ENCODE results near the gene NINL. TPM values are rescaled to one million over a fixed set of nuclear protein-coding genes. Genes with fewer than 3 reads are reported as not detected.

Gene NINL
- total RNA-seq, 4 donors from 2014 or later: 0.24 to 6.1 (median 0.88) TPM

- no peaks in the 10 kb centered on the region for H3K36me3 ChIP-seq
- no peak overlapping the region for H3K27ac ChIP-seq
- no peaks in the 10 kb centered on the region for H3K27me3 ChIP-seq
- H3K4me3 ChIP-seq: no peak overlapping the region
- H3K9me3 ChIP-seq: no peaks in the 10 kb centered on the region
- intact Hi-C loops (cut with DNase I; ENCODE audit: low total_unique reads) (no loop called here), in situ Hi-C loops (cut with MboI; ENCODE audit: low sequenced_read_pairs in 4 of 4) (no loop called here)
- TF ChIP-seq CTCF (IDR thresholded peaks at IDR 0.05 in 4 of 5, conservative IDR thresholded peaks at IDR 0.05 in 1 of 5): no peak
- no peak for TF ChIP-seq POLR2A (IDR thresholded peaks at IDR 0.05)
- ATAC-seq: no peak
- DNase-seq: no peak
- H3K4me1 ChIP-seq: no peaks in the 10 kb centered on the region
Observed at GRCh38 chr20:25499855-25500434, 85.4 kb downstream of the NINL start.

- H3K4me1 ChIP-seq: no peaks in the 10 kb centered on the region
- intact Hi-C loops (cut with DNase I; ENCODE audit: low total_unique reads): no loop called here
- no peak overlapping the region for H3K4me3 ChIP-seq
- no peaks in the 10 kb centered on the region for H3K27me3 ChIP-seq
- ATAC-seq (no peak), DNase-seq (no peak)
- H3K36me3 ChIP-seq: no peaks in the 10 kb centered on the region
- no peak for TF ChIP-seq CTCF (IDR thresholded peaks at IDR 0.05 in 4 of 5, conservative IDR thresholded peaks at IDR 0.05 in 1 of 5)
- TF ChIP-seq POLR2A (IDR thresholded peaks at IDR 0.05): no peak
- no peak overlapping the region for H3K27ac ChIP-seq
- in situ Hi-C loops (cut with MboI; ENCODE audit: low sequenced_read_pairs in 4 of 4): no loop called here
- no peaks in the 10 kb centered on the region for H3K9me3 ChIP-seq
Observed at GRCh38 chr20:25499031-25499430, 86.3 kb downstream of the NINL start.

- intact Hi-C loops (cut with DNase I; ENCODE audit: low total_unique reads): no loop called here
- no peak for DNase-seq
- no peaks in the 10 kb centered on the region for H3K36me3 ChIP-seq
Observed at GRCh38 chr20:25498280-25498606, 87.1 kb downstream of the NINL start.

GRCh38 chr20:25497586-25498279, 87.6 kb downstream of the NINL start:
- no peak overlapping the region for H3K4me3 ChIP-seq
- no peaks in the 10 kb centered on the region for H3K36me3 ChIP-seq
- in situ Hi-C loops (cut with MboI; ENCODE audit: low sequenced_read_pairs in 4 of 4): no loop called here
- no peak for DNase-seq
- H3K27me3 ChIP-seq: no peaks in the 10 kb centered on the region
- no peaks in the 10 kb centered on the region for H3K4me1 ChIP-seq
- intact Hi-C loops (cut with DNase I; ENCODE audit: low total_unique reads): no loop called here
- H3K9me3 ChIP-seq: no peaks in the 10 kb centered on the region
- no peak overlapping the region for H3K27ac ChIP-seq
- no peak for TF ChIP-seq CTCF (IDR thresholded peaks at IDR 0.05 in 4 of 5, conservative IDR thresholded peaks at IDR 0.05 in 1 of 5)
- no peak for TF ChIP-seq POLR2A (IDR thresholded peaks at IDR 0.05)
- ATAC-seq: no peak

More at GRCh38 chr20:25498280-25498606, 87.1 kb downstream of the NINL start:
- H3K4me1 ChIP-seq: no peaks in the 10 kb centered on the region
- no peak for TF ChIP-seq POLR2A (IDR thresholded peaks at IDR 0.05)
- TF ChIP-seq CTCF (IDR thresholded peaks at IDR 0.05 in 4 of 5, conservative IDR thresholded peaks at IDR 0.05 in 1 of 5): no peak
- H3K27me3 ChIP-seq: no peaks in the 10 kb centered on the region
- no peaks in the 10 kb centered on the region for H3K9me3 ChIP-seq
- in situ Hi-C loops (cut with MboI; ENCODE audit: low sequenced_read_pairs in 4 of 4): no loop called here
- no peak for ATAC-seq
- H3K27ac ChIP-seq: no peak overlapping the region
- no peak overlapping the region for H3K4me3 ChIP-seq

All from gastrocnemius medialis (tissue), 4 donors.